Natural killer cell (primary cell): ENCODE results near the gene RASGRF2. TPM values are rescaled to one million over a fixed set of nuclear protein-coding genes. Genes with fewer than 3 reads are reported as not detected.
"Not testable (repeated sequence)": the region's sequence is repeated elsewhere in the genome, so short reads cannot be mapped to it uniquely, and the experiment has no call there.

Source experiments
- ATAC-seq, 3 donors: fragments of 150-1000 bp in 2 of 3; fragments of 200-7000 bp in 1 of 3; cut with Tn5 transposase; 1 replicate in 1 of 3; 2 replicates in 2 of 3; pipeline ENCODE4 v1.10.0; 2021; ENCODE audit warnings: mild to moderate bottlenecking in 2 of 3, moderate library complexity in 2 of 3
- DNase-seq, 2 donors: peaks; one replicate each; pipeline versions ENCODE4 v3.0.0 to v3.0.0-alpha.2; 2013 to 2021; ENCODE audit warnings: mixed read lengths in 1 of 2
- H3K27ac ChIP-seq: one replicate; pipeline ENCODE4 v1.5.1; 2013; ENCODE audit warnings: mild to moderate bottlenecking, low read length
- H3K27me3 ChIP-seq: one replicate; pipeline ENCODE4 v1.6.1; 2013; ENCODE audit warnings: low read length; ENCODE audit not compliant: control insufficient read depth, insufficient read depth
- H3K36me3 ChIP-seq: one replicate; pipeline ENCODE4 v1.6.1; 2013; ENCODE audit warnings: low read length; ENCODE audit not compliant: control insufficient read depth, insufficient read depth
- H3K4me1 ChIP-seq: one replicate; pipeline ENCODE4 v1.6.1; 2013; ENCODE audit warnings: low read length; ENCODE audit not compliant: control insufficient read depth, insufficient read depth
- H3K4me3 ChIP-seq: one replicate; pipeline ENCODE4 v1.5.1; 2013; ENCODE audit warnings: low read length
- H3K9me3 ChIP-seq: one replicate; pipeline ENCODE4 v1.6.1; 2013; ENCODE audit warnings: low read length; ENCODE audit not compliant: control insufficient read depth, insufficient read depth
- H3K27ac Mint-ChIP-seq, 2 donors: one replicate each; pipeline ENCODE4 v1.8.0; 2022; ENCODE audit warnings: mild to moderate bottlenecking in 2 of 2, mixed read lengths in 2 of 2, moderate library complexity in 1 of 2
- H3K27me3 Mint-ChIP-seq, 2 donors: one replicate each; pipeline ENCODE4 v1.8.0; 2022; ENCODE audit warnings: low read depth in 2 of 2, mixed read lengths in 2 of 2
- H3K36me3 Mint-ChIP-seq: one replicate; pipeline ENCODE4 v1.8.0; 2022; ENCODE audit warnings: mixed read lengths
- H3K4me1 Mint-ChIP-seq, 2 donors: one replicate each; pipeline ENCODE4 v1.8.0; 2022; ENCODE audit warnings: mixed read lengths in 2 of 2
- H3K4me3 Mint-ChIP-seq: one replicate; pipeline ENCODE4 v1.8.0; 2022; ENCODE audit warnings: mild to moderate bottlenecking, moderate library complexity, mixed read lengths
- H3K9me3 Mint-ChIP-seq, 2 donors: one replicate each; pipeline ENCODE4 v1.8.0; 2022; ENCODE audit warnings: mixed read lengths in 2 of 2
- WGBS: methylation state at CpG from one replicate; pipeline ENCODE4 v1.1.7; 2013; ENCODE audit warnings: missing lambda C conversion rate; ENCODE audit not compliant: insufficient coverage; 5-methylcytosine and 5-hydroxymethylcytosine counted together
- intact Hi-C: fragments of 100-400 bp; cut with micrococcal nuclease; formaldehyde crosslinking; loops from one replicate; pipeline ENCODE4 v1.14.2; 2022
- total RNA-seq, 4 donors: library from RNA; stranded (reverse); fragments of 120-200 nt in 1 of 4; gene quantifications; one replicate each; pipeline versions ENCODE4 v1.2.3 to v1.2.4, GENCODE V29; 2013 to 2022
- TF ChIP-seq, protein P1 (sequence below): fragments of 200-600 bp; IDR thresholded peaks from one replicate; pipeline ENCODE4 v1.8.0; 2022; ENCODE audit warnings: antibody characterized with exemption

Gene RASGRF2
- total RNA-seq, 3 donors from 2014 or later (not counting 1 experiment from before 2014, with no cell fraction given), result 5.6 to 10.1 (median 6.1) TPM

DNA sequence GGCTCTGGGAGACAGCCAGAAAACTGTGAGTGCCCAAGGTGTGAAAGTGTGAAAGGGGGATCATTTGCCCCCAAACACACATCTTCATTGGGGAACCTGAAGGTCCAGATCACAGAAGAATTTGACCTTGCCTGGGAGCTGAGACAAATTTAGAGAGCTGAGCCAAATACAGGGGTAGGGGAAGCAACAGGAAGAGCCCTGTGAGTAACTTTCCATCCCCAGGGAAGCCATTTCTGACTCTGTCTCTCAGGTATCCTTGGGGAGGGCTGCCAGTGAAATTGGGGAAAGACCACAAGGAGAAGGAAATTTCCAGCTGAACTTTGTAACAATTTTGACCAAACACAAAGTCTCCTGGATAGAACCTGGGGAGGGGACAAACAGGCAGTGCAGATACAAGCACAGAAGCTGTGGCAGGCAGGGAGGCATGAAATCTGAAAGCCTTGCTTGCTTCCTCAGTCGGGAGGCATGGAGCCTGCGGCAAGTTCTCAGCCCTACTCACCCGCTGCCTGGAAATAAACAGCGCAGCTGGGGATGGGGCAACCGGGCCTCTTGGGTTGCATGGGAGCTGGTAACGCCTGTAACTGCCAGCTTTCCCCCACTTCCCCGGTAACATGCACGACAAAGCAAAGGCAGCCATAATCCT lies 309.7 kb downstream of the RASGRF2 start:
- Histone ChIP-seq H3K4me1 (no peaks in the 10 kb centered on the region), H3K4me3 (no peak overlapping the region), H3K27ac (no peak overlapping the region), H3K36me3 (no peaks in the 10 kb centered on the region), H3K27me3 (no peaks in the 10 kb centered on the region), H3K9me3 (no peaks in the 10 kb centered on the region)
- Mint-ChIP-seq H3K4me3 (no peak overlapping the region), H3K4me1 (peaks cover 17 to 29% of the 10 kb centered on the region in 2 donors), H3K36me3 (peaks cover 14% of the 10 kb centered on the region), H3K27me3 (no peaks in the 10 kb centered on the region), H3K9me3 (peaks cover 2 to 8% of the 10 kb centered on the region in 2 donors), H3K27ac (no peak overlapping the region)
- 98% methylated on average over 8 of the region's 8 CpGs for WGBS
- DNase-seq (no peak), ATAC-seq (no peak)
- TF ChIP-seq, protein P1, sequence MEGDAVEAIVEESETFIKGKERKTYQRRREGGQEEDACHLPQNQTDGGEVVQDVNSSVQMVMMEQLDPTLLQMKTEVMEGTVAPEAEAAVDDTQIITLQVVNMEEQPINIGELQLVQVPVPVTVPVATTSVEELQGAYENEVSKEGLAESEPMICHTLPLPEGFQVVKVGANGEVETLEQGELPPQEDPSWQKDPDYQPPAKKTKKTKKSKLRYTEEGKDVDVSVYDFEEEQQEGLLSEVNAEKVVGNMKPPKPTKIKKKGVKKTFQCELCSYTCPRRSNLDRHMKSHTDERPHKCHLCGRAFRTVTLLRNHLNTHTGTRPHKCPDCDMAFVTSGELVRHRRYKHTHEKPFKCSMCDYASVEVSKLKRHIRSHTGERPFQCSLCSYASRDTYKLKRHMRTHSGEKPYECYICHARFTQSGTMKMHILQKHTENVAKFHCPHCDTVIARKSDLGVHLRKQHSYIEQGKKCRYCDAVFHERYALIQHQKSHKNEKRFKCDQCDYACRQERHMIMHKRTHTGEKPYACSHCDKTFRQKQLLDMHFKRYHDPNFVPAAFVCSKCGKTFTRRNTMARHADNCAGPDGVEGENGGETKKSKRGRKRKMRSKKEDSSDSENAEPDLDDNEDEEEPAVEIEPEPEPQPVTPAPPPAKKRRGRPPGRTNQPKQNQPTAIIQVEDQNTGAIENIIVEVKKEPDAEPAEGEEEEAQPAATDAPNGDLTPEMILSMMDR, result no peak
- intact Hi-C loops, result no loop called here

- H3K4me3 Mint-ChIP-seq, DNase-seq, intact Hi-C loops, H3K4me1 ChIP-seq, H3K36me3 ChIP-seq, H3K4me3 ChIP-seq, H3K9me3 Mint-ChIP-seq, H3K27ac Mint-ChIP-seq, H3K27me3 ChIP-seq, H3K27me3 Mint-ChIP-seq, ATAC-seq, H3K9me3 ChIP-seq, H3K27ac ChIP-seq: not testable (repeated sequence)
- Mint-ChIP-seq H3K36me3 (peaks cover 14% of the 10 kb centered on the region), H3K4me1 (peaks cover 17 to 29% of the 10 kb centered on the region in 2 donors)
- WGBS, result 100% methylated on average over 2 of the region's 2 CpGs
Observed at GRCh38 chr5:81270394-81271027, 310.3 kb downstream of the RASGRF2 start.
